ENCODE measurements around the gene GAS7.

DNA sequence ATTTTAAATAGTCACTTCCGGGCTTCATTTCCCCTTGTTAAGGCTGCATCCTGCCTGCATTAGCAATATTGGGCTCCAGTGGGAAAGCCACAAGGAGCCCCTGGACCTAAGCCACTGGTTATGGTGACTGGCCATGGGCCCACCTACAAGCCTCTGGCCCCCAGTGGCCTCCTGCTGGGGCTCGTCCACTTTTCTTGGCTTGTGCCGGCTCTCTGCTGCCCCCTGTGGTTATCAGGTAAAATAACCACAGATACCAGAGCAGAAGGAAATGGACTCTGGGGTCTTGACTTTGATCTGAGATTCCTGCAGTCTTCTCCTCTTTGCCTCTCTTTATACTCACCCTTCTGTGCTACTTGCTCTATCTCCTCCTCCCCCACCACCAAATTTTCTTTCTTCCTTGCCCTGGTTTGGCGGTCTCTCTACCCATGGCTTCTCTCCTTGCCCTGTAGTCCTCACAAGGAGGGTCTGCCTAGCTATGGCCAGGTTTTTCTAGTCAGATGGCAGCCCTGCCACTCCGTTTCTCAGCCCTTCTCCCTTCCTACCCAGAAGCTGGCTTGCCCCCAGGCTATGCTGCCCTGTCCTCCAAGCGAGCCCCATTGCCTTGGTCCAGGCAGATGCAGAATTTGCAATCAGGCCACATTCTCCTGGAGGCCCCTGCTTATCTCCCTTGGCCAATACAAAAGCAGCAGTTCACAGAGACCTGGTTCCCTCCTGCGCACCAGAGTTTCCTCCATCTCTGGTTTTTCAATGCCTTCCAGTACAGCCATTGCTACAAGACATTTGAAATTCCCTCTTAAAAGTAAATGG is 210.4 kb downstream of the GAS7 start:
- TF ChIP-seq, protein P1, sequence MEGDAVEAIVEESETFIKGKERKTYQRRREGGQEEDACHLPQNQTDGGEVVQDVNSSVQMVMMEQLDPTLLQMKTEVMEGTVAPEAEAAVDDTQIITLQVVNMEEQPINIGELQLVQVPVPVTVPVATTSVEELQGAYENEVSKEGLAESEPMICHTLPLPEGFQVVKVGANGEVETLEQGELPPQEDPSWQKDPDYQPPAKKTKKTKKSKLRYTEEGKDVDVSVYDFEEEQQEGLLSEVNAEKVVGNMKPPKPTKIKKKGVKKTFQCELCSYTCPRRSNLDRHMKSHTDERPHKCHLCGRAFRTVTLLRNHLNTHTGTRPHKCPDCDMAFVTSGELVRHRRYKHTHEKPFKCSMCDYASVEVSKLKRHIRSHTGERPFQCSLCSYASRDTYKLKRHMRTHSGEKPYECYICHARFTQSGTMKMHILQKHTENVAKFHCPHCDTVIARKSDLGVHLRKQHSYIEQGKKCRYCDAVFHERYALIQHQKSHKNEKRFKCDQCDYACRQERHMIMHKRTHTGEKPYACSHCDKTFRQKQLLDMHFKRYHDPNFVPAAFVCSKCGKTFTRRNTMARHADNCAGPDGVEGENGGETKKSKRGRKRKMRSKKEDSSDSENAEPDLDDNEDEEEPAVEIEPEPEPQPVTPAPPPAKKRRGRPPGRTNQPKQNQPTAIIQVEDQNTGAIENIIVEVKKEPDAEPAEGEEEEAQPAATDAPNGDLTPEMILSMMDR (IDR thresholded peaks at IDR 0.05; ENCODE audit: insufficient read depth, low read length), result peak; percentile 23
- no peak for TF ChIP-seq SPI1 (IDR thresholded peaks at IDR 0.05; ENCODE audit: borderline replicate concordance, low read depth)
